Measurements from ENCODE around the gene TAS2R43.
"Not testable (repeated sequence)": the region's sequence is repeated elsewhere in the genome, so short reads cannot be mapped to it uniquely, and the experiment has no call there.

Gene TAS2R43

GRCh38 chr12:11108862-11109261 is 16.7 kb upstream of the TAS2R43 start:
- H3K4me3 ChIP-seq (ENCODE audit: low read depth, low read length) = no peak overlapping the region
- TF ChIP-seq CTCF (conservative IDR thresholded peaks at IDR 0.05; ENCODE audit: low read depth, low read length) = no peak
- DNase-seq (ENCODE audit: low read depth) = no peak

- DNase-seq (ENCODE audit: low read depth) = no peak
- no peak for TF ChIP-seq CTCF (conservative IDR thresholded peaks at IDR 0.05; ENCODE audit: low read depth, low read length)
- H3K4me3 ChIP-seq (ENCODE audit: low read depth, low read length) = no peak overlapping the region
Measured at GRCh38 chr12:11107719-11108118, 15.6 kb upstream of the TAS2R43 start.

GRCh38 chr12:11106288-11106687 is 14.2 kb upstream of the TAS2R43 start:
- TF ChIP-seq CTCF (conservative IDR thresholded peaks at IDR 0.05; ENCODE audit: low read depth, low read length) = no peak
- DNase-seq (ENCODE audit: low read depth) = no peak
- no peak overlapping the region for H3K4me3 ChIP-seq (ENCODE audit: low read depth, low read length)

- H3K4me3 ChIP-seq (ENCODE audit: low read depth, low read length) = no peak overlapping the region
- no peak for DNase-seq (ENCODE audit: low read depth)
- no peak for TF ChIP-seq CTCF (conservative IDR thresholded peaks at IDR 0.05; ENCODE audit: low read depth, low read length)
Measured at GRCh38 chr12:11105546-11105945, 13.4 kb upstream of the TAS2R43 start.

- not testable (repeated sequence) for H3K4me3 ChIP-seq (ENCODE audit: low read depth, low read length); DNase-seq (ENCODE audit: low read depth)
Measured at GRCh38 chr12:11094910-11095309, 2.8 kb upstream of the TAS2R43 start.

- no peak for TF ChIP-seq CTCF (conservative IDR thresholded peaks at IDR 0.05; ENCODE audit: low read depth, low read length)
- no peak overlapping the region for H3K4me3 ChIP-seq (ENCODE audit: low read depth, low read length)
- no peak for DNase-seq (ENCODE audit: low read depth)
Measured at GRCh38 chr12:11089246-11089645, 2.9 kb downstream of the TAS2R43 start.

- TF ChIP-seq CTCF (conservative IDR thresholded peaks at IDR 0.05; ENCODE audit: low read depth, low read length) = no peak
- peak; percentile 36 for DNase-seq (ENCODE audit: low read depth)
- no peak overlapping the region for H3K4me3 ChIP-seq (ENCODE audit: low read depth, low read length)
Measured at GRCh38 chr12:11085419-11085818, 6.7 kb downstream of the TAS2R43 start.

- no peak for DNase-seq (ENCODE audit: low read depth)
- no peak overlapping the region for H3K4me3 ChIP-seq (ENCODE audit: low read depth, low read length)
- no peak for TF ChIP-seq CTCF (conservative IDR thresholded peaks at IDR 0.05; ENCODE audit: low read depth, low read length)
Measured at GRCh38 chr12:11081987-11082386, 10.1 kb downstream of the TAS2R43 start.
